ENCODE measurements around the gene OR4D1. TPM values are rescaled to one million over a fixed set of nuclear protein-coding genes. Genes with fewer than 3 reads are reported as not detected.

Gene OR4D1
- total RNA-seq, 1 donor, result not detected

- H3K9me3 ChIP-seq (ENCODE audit: low read depth, low read length), result no peaks in the 10 kb centered on the region
- H3K4me1 ChIP-seq (ENCODE audit: insufficient read depth, low read length), result no peaks in the 10 kb centered on the region
- H4K20me1 ChIP-seq (ENCODE audit: insufficient read depth, low read length), result no peaks in the 10 kb centered on the region
- no peak overlapping the region for H2AFZ ChIP-seq (ENCODE audit: low read length)
- no peak overlapping the region for H3K4me3 ChIP-seq (ENCODE audit: insufficient read depth, low read length)
- TF ChIP-seq CTCF (IDR thresholded peaks at IDR 0.05; ENCODE audit: extremely low read depth, low read depth, low read length), result no peak
- no peak overlapping the region for H3K4me2 ChIP-seq (ENCODE audit: insufficient read depth, low read length)
- peaks cover 13% of the 10 kb centered on the region for H3K36me3 ChIP-seq (ENCODE audit: insufficient read depth, low read length)
- no peak overlapping the region for H3K27ac ChIP-seq (ENCODE audit: low read depth, low read length)
- no peaks in the 10 kb centered on the region for H3K79me2 ChIP-seq (ENCODE audit: insufficient read depth, low read length)
- H3K27me3 ChIP-seq (ENCODE audit: insufficient read depth, low read length), result no peaks in the 10 kb centered on the region
- DNase-seq (ENCODE audit: insufficient read length, low spot score, missing footprints), result no peak
These were observed 60.2 kb downstream of the OR4D1 start for GRCh38 chr17:58208344-58208743.

Other genes with a start within 250 kb of the OR4D1 start
- 21.0 and 22.4 TPM in 2 replicates for gene CUEDC1, start 193.0 kb upstream of the OR4D1 start, total RNA-seq
- gene VEZF1, start 160.1 kb upstream of the OR4D1 start, total RNA-seq, result 51.9 and 58.6 TPM in 2 replicates
- gene SRSF1, start 141.1 kb upstream of the OR4D1 start, total RNA-seq, result 214 and 247 TPM in 2 replicates
- 9.7 and 9.8 TPM in 2 replicates for gene DYNLL2, start 65.0 kb upstream of the OR4D1 start, total RNA-seq
- not detected in 2 replicates for gene OR4D2, start 18.6 kb downstream of the OR4D1 start, total RNA-seq
- gene EPX, start 44.3 kb downstream of the OR4D1 start, total RNA-seq, result not detected in 2 replicates
- gene MKS1, start 70.9 kb downstream of the OR4D1 start, total RNA-seq, result 9.7 and 11.2 TPM in 2 replicates
- gene LPO, start 90.2 kb downstream of the OR4D1 start, total RNA-seq, result under 0.01 TPM in 1 of 2 replicates, not detected in the other
- gene MPO, start 132.6 kb downstream of the OR4D1 start, total RNA-seq, result under 0.01 TPM in 1 of 2 replicates, not detected in the other
- gene TSPOAP1, start 180.4 kb downstream of the OR4D1 start, total RNA-seq, result 3.8 and 4.3 TPM in 2 replicates
- gene SUPT4H1, start 203.8 kb downstream of the OR4D1 start, total RNA-seq, result 49.9 and 60.7 TPM in 2 replicates

All from osteoblast (primary cell).